IMR-90 (cell line): ENCODE data around the gene ITPK1.

Source experiments
- CEBPB ChIP-seq: IDR thresholded peaks from 2 replicates; pipeline ENCODE4 v1.6.1; 2012; ENCODE audit warnings: low read depth, low read length, improper control_type of control experiment
- MAFK ChIP-seq: IDR thresholded peaks from 2 replicates; pipeline ENCODE4 v1.6.1; 2012; ENCODE audit warnings: low read depth, low read length, improper control_type of control experiment
- MXI1 ChIP-seq: IDR thresholded peaks from 2 replicates; pipeline ENCODE4 v1.6.1; 2012; ENCODE audit warnings: low read depth, mild to moderate bottlenecking, low read length, moderate library complexity, borderline replicate concordance
- POLR2A ChIP-seq: IDR thresholded peaks from 2 replicates; pipeline ENCODE4 v1.6.1; 2012; ENCODE audit warnings: mild to moderate bottlenecking, low read depth, low read length
- RAD21 ChIP-seq: IDR thresholded peaks from 2 replicates; pipeline ENCODE4 v1.6.1; 2012; ENCODE audit warnings: low read length, improper control_type of control experiment
- RCOR1 ChIP-seq: IDR thresholded peaks from 2 replicates; pipeline ENCODE4 v1.6.1; 2012; ENCODE audit warnings: mild to moderate bottlenecking, low read length, improper control_type of control experiment; ENCODE audit not compliant: insufficient replicate concordance
- RFX5 ChIP-seq: IDR thresholded peaks from 2 replicates; pipeline ENCODE4 v1.8.0; 2012; ENCODE audit warnings: low read depth, mild to moderate bottlenecking, low read length, moderate library complexity
- SMC3 ChIP-seq: fragments of 150-350 bp; IDR thresholded peaks from 2 replicates; pipeline ENCODE4 v1.6.1; 2016; ENCODE audit warnings: low read depth, mild to moderate bottlenecking, antibody characterized with exemption, low read length, moderate library complexity
- TF ChIP-seq, protein P1 (sequence below): fragments of 150-350 bp; IDR thresholded peaks from 2 replicates; pipeline ENCODE4 v1.6.1; 2016; ENCODE audit warnings: low read depth, mild to moderate bottlenecking, low read length, moderate library complexity, borderline replicate concordance
- TF ChIP-seq, protein P2 (sequence below): conservative IDR thresholded peaks from 2 replicates; pipeline ENCODE4 v1.5.1; 2012; ENCODE audit warnings: mild to moderate bottlenecking, low read depth, low read length, improper control_type of control experiment
- TF ChIP-seq, protein P3 (sequence below): fragments of 150-350 bp; IDR thresholded peaks from 2 replicates; pipeline ENCODE4 v1.6.1; 2017; ENCODE audit warnings: mild to moderate bottlenecking, antibody characterized with exemption, low read length, low read depth

DNA sequence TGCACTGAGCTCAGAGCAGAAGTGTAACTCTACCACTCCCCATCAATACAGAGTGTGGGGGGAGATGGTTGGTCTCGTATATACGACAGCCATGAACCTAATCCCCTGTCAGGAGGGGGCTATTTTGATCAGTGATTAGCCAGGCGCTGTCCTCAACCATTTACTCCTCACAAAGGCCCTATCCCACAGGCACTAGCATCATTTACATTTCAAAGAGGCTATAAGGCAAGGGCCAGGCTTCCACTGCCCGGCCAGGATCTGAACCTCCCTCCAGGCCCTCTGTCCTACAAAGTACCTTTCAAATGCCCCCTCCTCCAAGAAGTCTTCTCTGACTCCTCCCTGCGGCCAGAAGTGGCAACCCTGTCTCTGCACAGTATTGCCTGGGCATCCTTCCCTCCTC is 74.7 kb downstream of the ITPK1 start:
- TF ChIP-seq, protein P1, sequence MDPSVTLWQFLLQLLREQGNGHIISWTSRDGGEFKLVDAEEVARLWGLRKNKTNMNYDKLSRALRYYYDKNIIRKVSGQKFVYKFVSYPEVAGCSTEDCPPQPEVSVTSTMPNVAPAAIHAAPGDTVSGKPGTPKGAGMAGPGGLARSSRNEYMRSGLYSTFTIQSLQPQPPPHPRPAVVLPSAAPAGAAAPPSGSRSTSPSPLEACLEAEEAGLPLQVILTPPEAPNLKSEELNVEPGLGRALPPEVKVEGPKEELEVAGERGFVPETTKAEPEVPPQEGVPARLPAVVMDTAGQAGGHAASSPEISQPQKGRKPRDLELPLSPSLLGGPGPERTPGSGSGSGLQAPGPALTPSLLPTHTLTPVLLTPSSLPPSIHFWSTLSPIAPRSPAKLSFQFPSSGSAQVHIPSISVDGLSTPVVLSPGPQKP: no peak
- TF ChIP-seq RAD21 (no peak), SMC3 (no peak), CEBPB (no peak), POLR2A (no peak), MAFK (no peak), RCOR1 (no peak), RFX5 (no peak), MXI1 (no peak)
- TF ChIP-seq, protein P2, sequence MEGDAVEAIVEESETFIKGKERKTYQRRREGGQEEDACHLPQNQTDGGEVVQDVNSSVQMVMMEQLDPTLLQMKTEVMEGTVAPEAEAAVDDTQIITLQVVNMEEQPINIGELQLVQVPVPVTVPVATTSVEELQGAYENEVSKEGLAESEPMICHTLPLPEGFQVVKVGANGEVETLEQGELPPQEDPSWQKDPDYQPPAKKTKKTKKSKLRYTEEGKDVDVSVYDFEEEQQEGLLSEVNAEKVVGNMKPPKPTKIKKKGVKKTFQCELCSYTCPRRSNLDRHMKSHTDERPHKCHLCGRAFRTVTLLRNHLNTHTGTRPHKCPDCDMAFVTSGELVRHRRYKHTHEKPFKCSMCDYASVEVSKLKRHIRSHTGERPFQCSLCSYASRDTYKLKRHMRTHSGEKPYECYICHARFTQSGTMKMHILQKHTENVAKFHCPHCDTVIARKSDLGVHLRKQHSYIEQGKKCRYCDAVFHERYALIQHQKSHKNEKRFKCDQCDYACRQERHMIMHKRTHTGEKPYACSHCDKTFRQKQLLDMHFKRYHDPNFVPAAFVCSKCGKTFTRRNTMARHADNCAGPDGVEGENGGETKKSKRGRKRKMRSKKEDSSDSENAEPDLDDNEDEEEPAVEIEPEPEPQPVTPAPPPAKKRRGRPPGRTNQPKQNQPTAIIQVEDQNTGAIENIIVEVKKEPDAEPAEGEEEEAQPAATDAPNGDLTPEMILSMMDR: no peak
- TF ChIP-seq, protein P3, sequence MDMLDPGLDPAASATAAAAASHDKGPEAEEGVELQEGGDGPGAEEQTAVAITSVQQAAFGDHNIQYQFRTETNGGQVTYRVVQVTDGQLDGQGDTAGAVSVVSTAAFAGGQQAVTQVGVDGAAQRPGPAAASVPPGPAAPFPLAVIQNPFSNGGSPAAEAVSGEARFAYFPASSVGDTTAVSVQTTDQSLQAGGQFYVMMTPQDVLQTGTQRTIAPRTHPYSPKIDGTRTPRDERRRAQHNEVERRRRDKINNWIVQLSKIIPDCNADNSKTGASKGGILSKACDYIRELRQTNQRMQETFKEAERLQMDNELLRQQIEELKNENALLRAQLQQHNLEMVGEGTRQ: no peak
